HG03103 (cell line): ENCODE results near the gene KCNC1.

Experiments used
- ATAC-seq: cut with Tn5 transposase; IDR thresholded peaks from one replicate; pipeline ENCODE4 v1.9.1; 2021; ENCODE audit warnings: low read depth; ENCODE audit not compliant: unreplicated experiment

The KCNC1 gene

DNA sequence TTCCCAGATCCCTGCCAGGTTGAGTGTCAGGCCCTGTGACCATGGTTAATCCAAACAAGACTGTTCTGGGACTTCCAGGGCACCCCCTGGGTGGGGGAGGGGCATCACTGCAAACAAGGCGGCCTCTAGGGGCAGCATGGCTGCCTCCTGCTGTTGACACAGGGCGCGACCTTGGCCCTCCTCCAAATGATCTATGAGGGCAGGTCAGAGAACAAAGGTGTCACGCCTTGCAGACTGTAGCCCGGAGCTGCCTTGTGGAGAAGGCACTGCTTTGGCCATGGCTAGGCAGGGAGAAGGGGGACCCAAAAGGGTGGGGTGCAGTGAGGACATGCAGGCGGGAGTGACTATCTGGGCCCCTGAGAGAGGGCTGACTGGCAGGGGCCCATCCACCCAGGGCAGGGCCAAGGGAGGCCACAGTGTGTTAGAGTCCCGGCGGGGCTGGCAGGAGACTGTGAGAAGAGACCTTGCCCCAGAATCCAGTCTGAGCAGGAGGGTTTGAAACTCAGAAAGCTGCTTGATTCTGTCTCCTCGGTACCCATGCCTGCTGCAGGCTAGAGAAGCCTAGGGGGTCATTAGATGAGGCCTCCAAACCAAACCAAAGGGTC is 35.6 kb downstream of the KCNC1 start:
- no peak for ATAC-seq

DNA sequence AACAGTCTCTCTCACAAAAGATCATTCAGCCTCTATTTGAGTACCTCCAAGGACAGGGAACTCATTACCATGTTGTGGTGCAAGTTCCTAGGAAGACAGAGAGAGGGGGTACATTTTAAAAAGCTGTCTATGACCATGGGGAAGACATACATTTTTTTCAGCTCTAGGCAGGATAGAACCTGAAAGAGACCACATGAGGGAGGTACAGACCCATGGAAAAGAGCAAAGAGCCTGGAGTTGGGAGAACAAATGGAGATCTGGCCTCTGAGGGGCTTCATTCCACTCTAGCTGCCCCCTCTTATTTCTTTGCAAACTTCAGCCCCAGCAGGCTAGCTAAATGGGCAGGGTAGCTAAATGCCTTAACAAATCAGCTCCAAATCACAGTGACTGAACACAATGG is 36.3 kb downstream of the KCNC1 start:
- no peak for ATAC-seq

DNA sequence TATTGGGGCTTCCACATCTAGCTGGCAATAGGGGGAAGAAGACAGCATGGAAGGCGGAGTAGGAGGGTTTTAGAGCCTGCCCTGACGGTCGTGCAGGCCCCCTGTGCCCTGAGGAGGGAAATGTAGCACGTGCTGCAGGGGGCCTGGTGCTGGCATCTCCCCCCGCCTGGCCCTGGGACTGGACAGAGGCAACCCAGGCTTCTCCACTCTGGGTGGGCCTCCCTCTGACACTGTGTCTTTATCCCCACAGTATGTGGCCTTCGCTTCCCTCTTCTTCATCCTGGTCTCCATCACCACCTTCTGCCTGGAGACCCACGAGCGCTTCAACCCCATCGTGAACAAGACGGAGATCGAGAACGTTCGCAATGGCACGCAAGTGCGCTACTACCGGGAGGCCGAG is 36.8 kb downstream of the KCNC1 start:
- ATAC-seq, result no peak

DNA sequence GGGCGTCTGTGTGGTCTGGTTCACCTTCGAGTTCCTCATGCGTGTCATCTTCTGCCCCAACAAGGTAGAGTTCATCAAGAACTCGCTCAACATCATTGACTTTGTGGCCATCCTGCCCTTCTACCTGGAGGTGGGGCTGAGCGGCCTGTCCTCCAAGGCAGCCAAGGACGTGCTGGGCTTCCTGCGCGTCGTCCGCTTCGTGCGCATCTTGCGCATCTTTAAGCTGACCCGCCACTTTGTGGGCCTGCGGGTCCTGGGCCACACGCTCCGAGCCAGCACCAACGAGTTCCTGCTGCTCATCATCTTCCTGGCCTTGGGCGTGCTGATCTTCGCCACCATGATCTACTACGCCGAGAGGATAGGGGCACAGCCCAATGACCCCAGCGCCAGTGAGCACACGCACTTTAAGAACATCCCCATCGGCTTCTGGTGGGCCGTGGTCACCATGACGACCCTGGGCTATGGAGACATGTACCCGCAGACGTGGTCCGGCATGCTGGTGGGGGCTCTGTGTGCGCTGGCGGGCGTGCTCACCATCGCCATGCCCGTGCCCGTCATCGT is 37.3 kb downstream of the KCNC1 start:
- ATAC-seq, result no peak

DNA sequence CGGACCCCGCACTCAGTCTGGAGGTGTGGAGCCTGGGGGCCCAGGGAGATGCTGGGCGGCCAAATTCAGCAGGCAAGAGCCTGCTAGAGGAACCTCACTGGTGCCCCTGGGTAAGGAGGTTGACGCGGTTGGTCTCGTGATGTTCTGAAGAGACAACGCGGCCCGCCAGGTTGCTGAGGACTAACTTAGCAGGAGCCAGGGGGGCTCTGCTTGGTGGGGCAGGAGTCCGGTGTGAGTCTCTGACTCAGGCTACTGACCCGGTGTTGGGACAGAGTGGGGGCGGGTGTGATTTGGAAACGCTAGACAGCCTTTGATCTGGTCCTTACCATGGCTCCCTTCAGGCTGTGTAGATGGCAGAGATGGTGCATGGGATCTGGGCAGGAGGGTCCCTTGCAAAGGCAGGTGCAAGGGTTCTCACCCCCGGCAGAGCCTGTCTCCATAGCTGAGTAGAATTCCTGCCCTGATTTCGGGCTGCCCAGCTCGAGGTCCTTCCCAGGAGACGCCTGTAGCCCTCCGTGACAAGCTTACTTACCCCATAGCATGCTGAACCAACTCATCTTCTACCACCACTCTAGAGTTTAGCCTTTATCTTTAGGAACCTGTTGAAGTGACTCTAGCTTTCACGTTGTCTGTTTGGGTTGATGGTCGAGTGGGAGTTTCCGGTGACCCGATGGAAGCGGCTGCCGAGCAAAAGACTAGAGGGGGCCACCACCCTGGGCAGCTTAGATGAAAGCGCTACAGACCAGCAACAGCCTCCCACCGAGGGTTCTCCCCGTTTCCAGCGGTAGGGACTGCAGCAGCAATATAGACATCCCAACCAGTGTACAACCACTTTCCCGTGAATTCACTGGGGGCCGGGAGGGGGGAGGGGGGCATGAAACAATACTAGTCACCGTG is 38.4 kb downstream of the KCNC1 start:
- no peak for ATAC-seq

DNA sequence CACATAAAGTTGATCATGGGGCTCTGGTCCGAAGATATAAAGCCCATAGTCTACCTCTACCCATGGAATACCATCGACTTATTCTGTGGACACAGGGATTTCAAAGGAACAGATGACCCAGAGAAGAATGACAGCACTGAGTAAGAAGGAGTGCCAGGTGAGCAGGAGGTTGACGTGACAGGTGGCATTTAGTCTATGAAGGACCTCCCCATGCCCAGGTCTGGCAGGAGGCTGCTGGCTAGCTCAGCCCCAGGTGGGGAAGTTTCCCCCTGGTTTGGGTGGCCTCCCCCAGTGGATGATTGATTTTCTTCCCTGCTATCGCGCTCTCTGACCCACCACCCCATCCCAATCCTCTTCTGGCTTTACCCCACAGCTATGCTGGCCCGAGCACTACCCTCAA is 39.1 kb downstream of the KCNC1 start:
- no peak for ATAC-seq

DNA sequence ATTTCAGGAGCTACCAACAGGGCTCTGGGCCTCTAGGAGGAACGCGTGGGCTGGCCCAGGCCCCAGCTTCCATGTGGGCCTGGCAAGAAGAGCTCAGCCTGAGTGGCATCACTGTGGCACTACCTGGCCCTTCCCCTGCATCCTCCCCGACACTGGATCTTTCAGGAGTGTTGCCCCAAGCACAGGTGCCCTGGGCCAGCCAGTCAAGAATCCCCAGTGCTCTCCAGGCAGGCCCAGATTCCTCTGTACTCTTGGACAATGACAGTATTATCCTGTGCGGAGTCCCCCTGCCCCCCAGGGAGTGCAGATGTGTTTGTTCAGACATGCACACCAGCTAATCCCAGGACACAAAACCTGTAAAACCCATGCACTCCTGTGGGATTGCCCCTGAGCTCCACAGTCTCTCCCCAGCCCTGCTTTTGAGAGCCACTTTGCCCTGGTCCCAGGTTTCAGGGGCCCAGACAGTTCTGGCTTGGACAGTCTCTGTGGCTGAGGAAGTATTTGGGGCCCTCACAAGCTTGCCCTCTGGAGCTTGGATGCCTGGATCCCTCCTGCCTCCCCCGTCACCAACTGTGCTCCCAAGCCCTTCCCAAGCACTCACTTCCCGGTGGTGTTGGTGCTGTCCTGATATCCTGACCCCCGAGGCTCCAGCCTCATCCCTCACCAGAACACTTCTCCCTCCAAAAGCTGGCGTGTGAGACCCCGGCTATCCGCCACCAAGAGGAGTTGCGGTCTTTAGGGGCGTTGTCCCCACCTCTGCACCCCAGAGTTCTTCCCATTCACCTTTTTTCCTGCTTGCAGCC is 39.9 kb downstream of the KCNC1 start:
- no peak for ATAC-seq

DNA sequence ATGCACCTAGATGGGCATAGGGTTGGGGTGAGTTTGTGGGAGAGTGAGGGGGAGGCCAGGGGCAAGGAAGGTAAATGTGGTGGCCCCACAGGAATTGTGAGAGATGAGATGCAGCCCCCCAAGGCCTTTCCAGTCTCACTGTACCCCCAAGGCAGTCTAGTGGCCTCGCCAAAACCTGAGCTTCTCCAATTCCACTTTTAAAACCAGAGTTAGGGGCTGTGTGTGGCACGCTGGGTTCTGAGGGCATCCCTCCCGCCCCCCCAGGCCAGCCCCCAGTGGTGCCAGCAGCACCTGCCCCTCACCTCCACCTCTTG is 40.4 kb downstream of the KCNC1 start:
- no peak for ATAC-seq

DNA sequence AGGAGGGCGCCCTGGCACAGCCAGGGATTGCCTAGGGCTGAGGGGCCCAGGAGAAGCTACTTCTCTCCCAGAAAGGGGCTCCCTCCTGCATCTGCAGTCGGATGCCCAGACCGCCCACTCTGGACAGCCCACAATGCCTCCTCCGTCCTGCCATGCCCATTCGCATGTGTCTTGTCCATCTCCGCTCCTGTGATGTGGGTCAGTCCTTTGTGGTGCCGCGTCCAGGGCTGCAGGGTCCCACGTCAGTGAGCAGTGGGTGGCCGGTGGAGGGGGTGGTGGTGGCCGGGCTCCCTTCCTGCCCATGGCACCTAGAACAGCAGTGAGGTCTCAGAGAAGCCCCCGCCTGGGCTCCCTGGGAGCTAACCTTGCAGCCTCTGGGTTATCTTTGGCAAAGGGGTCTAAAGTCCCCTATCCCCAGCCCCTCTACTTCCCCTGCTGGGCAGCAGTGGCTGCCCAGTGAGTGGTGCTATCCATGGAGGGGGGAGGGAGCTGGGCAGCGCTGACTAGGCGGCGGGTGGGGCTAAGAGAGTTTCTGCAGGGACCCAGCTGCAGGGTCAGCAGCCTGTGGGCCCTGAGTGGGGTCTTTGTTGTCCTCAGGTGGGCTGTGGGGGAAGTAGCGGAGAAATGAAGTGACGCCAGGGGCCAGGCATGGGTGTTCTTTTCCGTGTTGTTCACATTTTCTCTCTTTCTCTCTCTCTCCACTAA is 41.1 kb downstream of the KCNC1 start:
- ATAC-seq, result no peak

DNA sequence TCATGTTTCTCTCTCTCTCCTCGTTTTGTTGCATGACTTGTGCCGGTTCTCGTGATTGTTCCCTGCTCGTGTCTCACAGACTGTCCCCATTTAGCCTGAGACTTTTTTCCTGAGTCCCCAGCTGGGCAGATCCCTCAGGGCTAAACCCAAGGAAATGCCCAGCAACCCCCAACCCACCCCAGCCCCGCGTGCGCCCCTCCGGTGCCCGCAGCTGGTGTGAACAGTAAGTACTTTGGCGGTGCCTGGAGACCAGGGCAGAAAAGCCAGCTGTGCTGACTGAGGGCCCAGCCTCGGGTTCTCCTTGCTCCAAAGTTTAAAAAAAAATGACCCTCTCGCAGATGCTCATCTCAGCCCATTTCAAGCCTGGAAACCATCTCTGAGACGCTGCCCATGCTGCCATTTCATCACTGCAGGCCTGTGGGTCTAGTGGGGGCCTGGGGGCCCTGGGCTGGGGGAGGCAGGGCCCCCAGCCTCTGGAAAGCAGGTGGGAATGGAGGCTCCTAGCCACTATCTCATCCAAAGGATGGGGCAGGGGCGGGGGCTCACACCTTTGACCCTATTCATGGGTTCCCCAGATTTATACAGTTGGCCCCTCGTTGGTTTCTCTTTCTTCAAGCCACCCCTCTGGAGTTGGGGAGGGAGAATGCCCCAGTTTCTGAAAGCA is 41.8 kb downstream of the KCNC1 start:
- no peak for ATAC-seq

DNA sequence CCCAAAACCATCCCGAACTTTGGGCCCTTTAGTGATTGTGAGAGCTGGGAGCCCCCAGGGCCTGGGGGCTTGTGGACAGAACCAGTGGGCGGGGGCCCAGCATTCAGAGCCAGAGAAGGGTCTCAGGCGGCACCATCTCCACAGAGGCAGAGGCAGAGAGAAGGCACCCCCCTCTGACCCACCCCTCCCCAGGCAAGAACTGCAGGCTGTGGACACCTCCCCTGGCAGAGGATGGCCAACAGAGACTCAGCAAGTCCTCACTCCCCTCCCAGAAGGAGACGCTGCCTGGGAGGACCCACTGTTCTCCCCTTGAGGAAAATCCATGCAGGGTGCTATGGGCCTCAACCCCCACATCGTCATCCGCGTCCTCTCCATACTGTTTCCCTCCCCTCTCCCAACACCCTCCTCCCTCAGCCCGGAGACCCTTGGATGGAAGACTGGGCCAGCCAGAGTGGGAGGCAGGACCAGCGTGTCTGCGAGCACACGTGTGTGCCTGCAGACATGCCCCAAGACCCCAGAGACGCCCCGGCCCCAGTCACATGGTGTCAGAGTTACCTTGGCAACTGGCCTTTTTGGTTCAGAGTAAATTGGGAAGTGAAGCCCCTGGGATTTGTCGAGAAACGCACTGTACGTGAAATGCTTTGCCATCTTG is 42.6 kb downstream of the KCNC1 start:
- ATAC-seq, result no peak

DNA sequence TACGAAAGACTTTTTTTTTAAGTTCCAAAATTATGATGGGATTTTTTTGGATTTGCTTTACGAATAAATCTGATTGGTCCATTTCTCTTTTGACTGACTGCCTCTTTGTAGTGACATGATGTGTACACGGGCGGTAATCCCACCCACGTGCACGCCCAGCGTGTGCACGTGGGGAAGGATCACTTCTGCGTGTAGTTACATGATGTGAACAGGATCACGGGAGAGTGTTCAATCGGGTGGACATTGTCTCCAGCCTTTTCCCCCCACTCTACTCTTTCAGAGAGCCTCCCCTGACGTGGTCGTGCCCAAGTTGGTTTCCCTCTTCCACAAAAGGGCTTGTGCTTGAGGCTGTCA is 43.1 kb downstream of the KCNC1 start:
- no peak for ATAC-seq

DNA sequence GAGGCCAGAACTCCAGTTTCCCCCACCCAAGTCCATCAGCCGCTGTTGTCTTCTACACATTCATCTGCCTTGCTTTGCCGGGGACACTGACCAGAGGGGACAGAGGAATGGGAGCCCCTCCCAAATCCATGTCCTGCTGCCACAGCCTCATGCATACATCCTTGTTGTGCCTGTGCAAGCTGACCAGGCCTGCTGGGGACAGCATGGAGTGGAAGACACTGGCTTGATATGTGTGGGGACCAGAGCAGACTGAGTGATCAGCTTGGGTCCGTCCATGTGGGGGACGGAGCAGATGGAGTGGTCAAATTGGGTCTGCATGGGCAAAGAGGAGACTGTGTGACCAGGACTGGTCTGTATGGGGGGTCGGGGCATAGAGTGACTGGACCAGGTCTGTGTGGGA is 43.8 kb downstream of the KCNC1 start:
- ATAC-seq, result no peak

DNA sequence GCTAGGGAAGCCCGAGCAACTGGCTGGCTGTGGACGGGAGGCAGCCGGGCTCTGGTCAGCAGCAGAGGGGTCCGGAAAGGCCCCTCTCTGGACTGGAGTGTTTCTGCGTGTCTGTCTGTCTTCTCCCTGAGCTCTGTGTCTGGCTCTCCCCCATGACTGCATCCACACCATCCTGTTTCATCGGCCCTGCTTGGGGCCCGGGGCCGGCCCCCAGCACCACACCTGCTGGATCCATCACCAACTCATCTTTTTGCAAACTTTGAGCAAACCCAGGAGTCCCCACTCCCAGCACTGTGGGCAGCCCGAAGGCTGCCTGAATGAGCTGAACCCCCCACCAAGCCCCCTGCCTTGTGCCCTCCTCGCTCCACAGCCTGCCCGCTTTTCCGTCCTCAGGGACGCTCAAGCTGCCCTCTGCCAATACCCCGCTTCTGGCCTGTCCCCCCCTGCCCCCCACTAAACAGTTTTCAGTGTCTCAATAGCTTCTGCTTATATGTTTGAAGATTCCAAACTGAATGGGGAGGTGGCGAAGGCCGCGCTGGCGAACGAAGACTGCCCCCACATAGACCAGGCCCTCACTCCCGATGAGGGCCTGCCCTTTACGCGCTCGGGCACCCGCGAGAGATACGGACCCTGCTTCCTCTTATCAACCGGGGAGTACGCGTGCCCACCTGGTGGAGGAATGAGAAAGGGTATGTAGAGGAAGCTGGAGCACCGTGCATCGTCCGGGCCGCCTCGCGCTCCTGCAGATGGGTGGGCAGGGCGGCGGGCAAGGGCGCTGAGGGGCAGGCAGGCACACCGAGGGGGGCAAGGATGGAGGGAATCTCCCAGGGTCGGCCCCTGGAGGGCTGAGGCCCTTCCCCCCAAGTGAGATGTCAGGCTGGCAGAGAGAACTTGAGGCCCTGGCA is 44.6 kb downstream of the KCNC1 start:
- ATAC-seq, result no peak

DNA sequence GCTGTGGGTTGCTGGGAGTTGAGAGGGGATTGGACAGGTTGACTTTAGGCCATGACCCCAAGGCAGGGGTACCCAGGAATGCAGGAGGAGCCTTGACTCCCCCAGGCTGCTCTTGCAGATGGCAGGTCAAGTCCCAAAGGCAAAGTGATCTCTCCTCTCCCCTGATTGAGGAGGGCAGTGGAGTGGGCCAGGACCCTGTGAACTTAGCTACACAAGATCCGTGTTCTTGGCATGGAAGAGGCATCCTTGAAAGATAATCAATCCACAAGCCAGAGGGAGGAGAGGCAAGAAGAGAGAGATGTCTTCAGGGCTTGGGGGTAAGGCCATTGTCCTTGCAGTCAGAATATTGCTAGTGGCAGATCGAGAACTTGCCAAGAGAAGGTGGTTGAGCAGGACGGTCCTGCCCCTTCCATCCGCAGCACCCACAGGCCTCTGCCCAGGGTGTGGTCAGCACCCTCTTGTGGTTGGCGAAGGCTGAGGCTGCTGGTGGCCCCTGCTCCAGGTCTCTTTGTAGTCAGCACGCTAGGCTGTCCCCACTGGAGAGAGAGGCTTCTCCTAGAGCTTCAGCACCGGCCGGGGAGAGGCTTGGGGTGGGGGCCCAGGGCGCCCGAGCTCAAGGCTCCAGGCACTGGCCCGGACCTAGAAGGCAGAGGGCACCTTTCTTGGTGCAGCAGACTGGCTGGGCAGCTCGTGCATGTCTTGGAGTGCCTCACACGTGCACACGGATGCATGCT is 45.4 kb downstream of the KCNC1 start:
- ATAC-seq, result no peak

DNA sequence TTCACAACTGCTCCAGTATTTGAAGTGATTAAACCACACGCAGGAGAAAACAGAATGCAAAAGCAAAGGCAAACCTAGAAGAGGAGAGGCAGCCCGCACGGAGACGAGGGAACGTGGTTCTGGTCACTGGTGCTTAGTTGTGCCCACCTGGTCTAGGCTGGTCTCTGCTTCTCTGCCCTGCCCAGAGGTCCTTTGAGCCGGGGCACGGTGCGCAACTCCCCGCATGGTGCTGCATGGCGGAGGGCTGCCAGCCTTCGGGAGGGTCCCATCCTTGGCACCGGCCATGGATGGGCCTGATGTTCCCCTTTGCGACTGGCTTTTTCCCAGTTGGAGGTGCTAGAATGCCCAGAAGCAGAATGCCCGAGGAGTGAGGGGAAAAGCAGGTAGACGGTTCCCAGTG is 46.1 kb downstream of the KCNC1 start:
- ATAC-seq, result no peak

DNA sequence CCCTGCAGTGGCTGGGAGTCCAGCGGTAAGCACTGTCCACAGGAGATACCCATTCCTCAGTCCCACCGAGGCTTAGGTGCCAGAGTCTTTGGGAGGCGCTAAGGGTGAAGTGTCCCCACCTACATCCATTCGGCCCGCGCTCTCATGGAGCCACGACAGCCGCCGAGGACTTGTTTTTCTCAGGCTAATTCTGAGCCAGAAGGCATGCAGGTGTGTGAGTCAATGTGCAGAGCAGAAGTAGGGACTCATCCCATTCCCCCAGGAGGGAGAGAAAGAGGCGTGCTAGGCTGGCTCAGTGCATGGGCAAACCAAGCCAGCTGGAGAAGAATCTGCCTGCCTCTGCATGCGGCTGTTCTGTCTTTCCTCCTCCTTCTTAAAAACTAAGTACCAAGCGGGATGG is 46.6 kb downstream of the KCNC1 start:
- no peak for ATAC-seq

DNA sequence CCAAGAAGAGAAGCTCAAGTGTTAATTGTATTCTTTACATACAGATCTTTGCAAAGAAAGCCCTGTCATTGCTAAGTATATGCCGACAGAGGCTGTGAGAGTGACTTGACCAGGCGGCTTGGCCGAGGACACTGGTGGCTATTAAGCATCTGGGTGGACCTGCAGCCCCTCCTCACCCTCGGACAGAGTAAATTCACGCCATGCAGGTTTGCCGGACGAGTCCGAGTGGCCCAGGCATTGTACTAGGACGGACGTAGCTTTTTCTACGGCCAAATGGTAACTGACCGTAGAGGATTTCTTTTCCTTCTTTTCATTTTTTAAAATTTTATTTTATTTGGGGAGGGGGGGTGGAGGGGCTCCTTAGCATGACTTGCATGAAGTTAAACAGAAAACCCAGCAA is 47.0 kb downstream of the KCNC1 start:
- ATAC-seq, result no peak
